22Rv1 (cell line): ENCODE data around the gene LRMDA.

Source experiments
- H3K27ac ChIP-seq: fragments of 450-650 bp; 2 replicates; pipeline ENCODE4 v1.5.1; 2017
- ZFX ChIP-seq: fragments of 450-650 bp; IDR thresholded peaks from 2 replicates; pipeline ENCODE4 v1.6.1; 2017; ENCODE audit warnings: antibody characterized with exemption, borderline replicate concordance
- TF ChIP-seq, protein P1 (sequence below): fragments of 450-650 bp; IDR thresholded peaks from 2 replicates; pipeline ENCODE4 v1.5.1; 2017; ENCODE audit warnings: mild to moderate bottlenecking

Gene LRMDA

GRCh38 chr10:75910032-75910431, 478.6 kb downstream of the LRMDA start:
- H3K27ac ChIP-seq: no peak overlapping the region
- TF ChIP-seq, protein P1, sequence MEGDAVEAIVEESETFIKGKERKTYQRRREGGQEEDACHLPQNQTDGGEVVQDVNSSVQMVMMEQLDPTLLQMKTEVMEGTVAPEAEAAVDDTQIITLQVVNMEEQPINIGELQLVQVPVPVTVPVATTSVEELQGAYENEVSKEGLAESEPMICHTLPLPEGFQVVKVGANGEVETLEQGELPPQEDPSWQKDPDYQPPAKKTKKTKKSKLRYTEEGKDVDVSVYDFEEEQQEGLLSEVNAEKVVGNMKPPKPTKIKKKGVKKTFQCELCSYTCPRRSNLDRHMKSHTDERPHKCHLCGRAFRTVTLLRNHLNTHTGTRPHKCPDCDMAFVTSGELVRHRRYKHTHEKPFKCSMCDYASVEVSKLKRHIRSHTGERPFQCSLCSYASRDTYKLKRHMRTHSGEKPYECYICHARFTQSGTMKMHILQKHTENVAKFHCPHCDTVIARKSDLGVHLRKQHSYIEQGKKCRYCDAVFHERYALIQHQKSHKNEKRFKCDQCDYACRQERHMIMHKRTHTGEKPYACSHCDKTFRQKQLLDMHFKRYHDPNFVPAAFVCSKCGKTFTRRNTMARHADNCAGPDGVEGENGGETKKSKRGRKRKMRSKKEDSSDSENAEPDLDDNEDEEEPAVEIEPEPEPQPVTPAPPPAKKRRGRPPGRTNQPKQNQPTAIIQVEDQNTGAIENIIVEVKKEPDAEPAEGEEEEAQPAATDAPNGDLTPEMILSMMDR: peak; percentile 53
- no peak for TF ChIP-seq ZFX

DNA sequence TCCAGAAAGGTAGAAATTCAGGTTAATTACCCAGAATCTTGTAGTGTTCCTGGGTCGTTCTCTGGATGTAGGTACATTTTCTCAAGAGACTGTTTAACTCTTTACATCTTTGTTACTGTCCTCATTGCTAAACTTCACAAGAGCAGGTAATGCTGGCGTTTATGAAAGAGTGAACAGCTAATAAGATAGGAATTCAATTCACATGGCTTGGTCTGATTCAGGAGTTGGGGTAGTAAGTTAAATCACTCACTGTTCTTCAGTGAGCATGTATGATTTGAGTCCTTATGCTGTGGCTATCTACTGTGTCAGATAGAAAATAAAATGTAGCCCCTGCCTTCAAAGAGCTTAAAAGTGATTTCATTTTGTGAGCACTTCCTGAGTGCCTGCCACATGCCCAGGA, 480.0 kb downstream of the LRMDA start:
- TF ChIP-seq ZFX: no peak
- TF ChIP-seq, protein P1: no peak

DNA sequence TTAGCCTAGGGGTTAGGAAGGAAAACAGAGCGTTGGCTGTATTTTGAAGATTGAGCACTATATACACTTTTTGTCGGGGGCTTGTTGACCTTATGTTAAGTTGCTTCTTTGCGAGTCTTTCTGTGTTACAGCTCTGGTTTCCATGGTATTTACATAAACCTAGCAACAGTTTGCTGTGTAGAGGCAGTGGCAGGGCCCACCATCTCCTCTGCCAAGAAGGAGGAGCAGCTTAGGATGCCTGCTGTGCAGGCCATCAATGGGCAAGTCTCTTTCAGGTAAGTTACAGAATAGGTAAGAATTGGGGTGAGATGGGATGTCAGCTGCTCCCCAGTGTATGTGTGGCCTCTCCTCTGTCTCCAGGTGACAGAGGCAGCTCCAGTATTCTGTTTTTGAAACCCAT, 485.5 kb downstream of the LRMDA start:
- TF ChIP-seq, protein P1: no peak
- no peak for TF ChIP-seq ZFX
- no peak overlapping the region for H3K27ac ChIP-seq

More for the DNA sequence above, 480.0 kb downstream of the LRMDA start:
- no peak overlapping the region for H3K27ac ChIP-seq

DNA sequence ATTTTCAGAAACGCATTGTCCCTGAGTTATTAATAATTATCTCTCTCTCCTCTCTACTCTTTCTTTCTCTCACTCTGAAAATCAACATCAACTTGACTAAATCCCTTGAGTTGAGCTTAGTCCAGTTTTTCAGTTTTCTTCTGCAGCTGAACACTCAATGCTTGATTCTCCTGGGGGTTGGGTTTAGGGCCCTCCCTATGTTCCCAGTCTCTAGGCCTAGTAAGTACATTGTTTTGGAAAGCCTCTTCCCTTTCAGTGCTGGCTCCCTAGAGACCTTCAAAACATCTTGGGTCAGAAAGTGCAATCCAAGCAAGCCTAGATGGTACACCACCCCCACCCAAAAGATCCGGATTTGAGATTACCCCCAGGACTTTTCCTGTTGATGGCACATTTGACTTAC, 488.5 kb downstream of the LRMDA start:
- TF ChIP-seq ZFX: no peak
- TF ChIP-seq, protein P1: no peak

DNA sequence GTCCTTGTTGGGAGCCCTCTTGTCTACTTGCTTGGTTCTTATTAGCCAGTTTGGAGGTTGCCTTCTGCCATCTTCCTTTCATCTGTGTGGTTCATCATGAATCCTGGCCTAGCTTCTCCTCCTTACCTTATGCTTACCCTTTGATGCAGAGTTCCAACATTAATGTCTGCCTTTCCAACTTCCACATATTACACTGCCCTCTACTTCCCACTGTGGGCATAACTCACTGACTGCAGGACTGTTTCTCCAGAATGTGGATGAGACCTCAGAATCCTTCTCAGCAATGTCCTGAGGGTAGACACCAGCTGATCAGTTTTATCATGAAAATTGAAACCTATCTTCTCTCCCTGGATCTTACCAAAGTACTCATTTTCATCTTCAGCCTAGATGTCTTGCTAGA, 491.0 kb downstream of the LRMDA start:
- TF ChIP-seq ZFX: no peak
- TF ChIP-seq, protein P1: peak; percentile 19; the same call in 1 of the 2 replicates
- no peak overlapping the region for H3K27ac ChIP-seq

More for the DNA sequence above, 488.5 kb downstream of the LRMDA start:
- H3K27ac ChIP-seq: no peak overlapping the region

GRCh38 chr10:75924309-75924902, 493.0 kb downstream of the LRMDA start:
- TF ChIP-seq, protein P1: no peak
- TF ChIP-seq ZFX: no peak
- H3K27ac ChIP-seq: no peak overlapping the region

DNA sequence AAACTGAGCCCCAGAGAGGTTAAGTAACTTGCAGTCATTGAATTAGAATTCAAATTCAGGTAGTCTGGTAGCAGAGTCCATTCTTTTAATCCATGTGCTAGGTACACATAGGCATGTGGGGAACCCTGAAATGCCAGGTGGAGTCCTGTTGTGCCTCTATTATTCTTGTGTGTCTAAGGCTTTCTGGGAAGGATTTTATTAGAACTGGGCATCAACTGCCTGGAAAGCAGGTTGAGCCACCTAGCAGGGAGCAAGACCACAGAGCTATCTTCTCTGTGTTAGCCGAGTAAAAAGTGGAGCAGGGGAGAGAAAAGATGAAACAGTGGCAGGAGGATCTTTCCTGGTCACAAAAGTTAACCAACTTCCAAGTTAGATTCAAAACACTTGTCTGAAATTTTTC, 494.6 kb downstream of the LRMDA start:
- TF ChIP-seq ZFX: no peak
- TF ChIP-seq, protein P1: no peak

More for the DNA sequence above, 494.6 kb downstream of the LRMDA start:
- no peak overlapping the region for H3K27ac ChIP-seq
